Hepatocyte (in vitro differentiated cells): Measurements from ENCODE around the gene PI4K2A. TPM values are rescaled to one million over a fixed set of nuclear protein-coding genes. Genes with fewer than 3 reads are reported as not detected.

ENCODE experiments used
- DNase-seq: peaks from one replicate; pipeline ENCODE4 v3.0.0-alpha.2; 2016; ENCODE audit warnings: low spot score
- H2AFZ ChIP-seq: fragments of 200-600 bp; sonication (generic); 2 replicates; pipeline ENCODE4 v1.6.0; 2016; ENCODE audit warnings: antibody characterized with exemption, mild to moderate bottlenecking
- H3K27ac ChIP-seq: fragments of 200-600 bp; sonication (generic); 2 replicates; pipeline ENCODE4 v1.5.1; 2016; ENCODE audit warnings: mild to moderate bottlenecking
- H3K27me3 ChIP-seq: fragments of 200-600 bp; sonication (generic); 2 replicates; pipeline ENCODE4 v1.6.1; 2016
- H3K36me3 ChIP-seq: fragments of 200-600 bp; sonication (generic); replicated peaks from 2 replicates; pipeline ENCODE4 v1.5.1; 2016; ENCODE audit warnings: low read depth; ENCODE audit not compliant: insufficient read depth
- H3K4me1 ChIP-seq: fragments of 200-600 bp; sonication (generic); 2 replicates; pipeline ENCODE4 v1.5.1; 2016; ENCODE audit warnings: mild to moderate bottlenecking, moderate library complexity; ENCODE audit not compliant: insufficient read depth
- H3K4me2 ChIP-seq: fragments of 200-600 bp; sonication (generic); 2 replicates; pipeline ENCODE4 v1.6.0; 2016
- H3K4me3 ChIP-seq: fragments of 200-600 bp; sonication (generic); 2 replicates; pipeline ENCODE4 v1.5.1; 2016; ENCODE audit warnings: mild to moderate bottlenecking
- H3K79me2 ChIP-seq: fragments of 200-600 bp; sonication (generic); 2 replicates; pipeline ENCODE4 v1.6.0; 2017; ENCODE audit warnings: mild to moderate bottlenecking
- H3K9me2 ChIP-seq: fragments of 200-600 bp; sonication (generic); replicated peaks from 2 replicates; pipeline ENCODE4 v1.6.0; 2017; ENCODE audit warnings: mild to moderate bottlenecking; ENCODE audit not compliant: insufficient read depth
- H3K9me3 ChIP-seq: fragments of 200-600 bp; sonication (generic); 2 replicates; pipeline ENCODE4 v1.5.1; 2016; ENCODE audit warnings: low read depth, mild to moderate bottlenecking
- H4K20me1 ChIP-seq: fragments of 200-600 bp; sonication (generic); 2 replicates; pipeline ENCODE4 v1.6.0; 2016; ENCODE audit warnings: mild to moderate bottlenecking; ENCODE audit not compliant: insufficient read depth, poor library complexity, severe bottlenecking
- CTCF ChIP-seq: fragments of 200-600 bp; sonication (generic); IDR thresholded peaks from 2 replicates; pipeline ENCODE4 v1.5.1; 2016; ENCODE audit warnings: antibody characterized with exemption, mild to moderate bottlenecking; ENCODE audit not compliant: poor library complexity
- EZH2 ChIP-seq: fragments of 200-600 bp; sonication (generic); IDR thresholded peaks from 2 replicates; pipeline ENCODE4 v1.6.1; 2016; ENCODE audit warnings: antibody characterized with exemption, mild to moderate bottlenecking, borderline replicate concordance
- EZH2phosphoT487 ChIP-seq: fragments of 200-600 bp; sonication (generic); IDR thresholded peaks from one replicate; pipeline ENCODE4 v1.6.1; 2018; ENCODE audit warnings: antibody characterized with exemption, mild to moderate bottlenecking, low read depth, moderate library complexity; ENCODE audit not compliant: unreplicated experiment, severe bottlenecking
- WGBS: methylation state at CpG from one replicate; pipeline ENCODE4 v1.1.6; 2016; ENCODE audit warnings: low lambda C conversion rate; ENCODE audit errors: missing lambda C conversion rate; 5-methylcytosine and 5-hydroxymethylcytosine counted together
- polyA plus RNA-seq: library from polyadenylated mRNA; unstranded; fragments of >200 nt; fragmentation: Nextera tagmentation; extraction: Ambion mirVana; gene quantifications from 2 replicates; pipeline ENCODE4 v1.2.1, GENCODE V29; 2016
- total RNA-seq: library from RNA; depleted of rRNA; stranded (reverse); fragments of >200 nt; gene quantifications from 2 replicates; pipeline ENCODE4 v1.2.3, GENCODE V29; 2014

Gene PI4K2A
- total and polyA plus RNA-seq, 2 experiments from 2014 or later, result 22.4 to 25.9 TPM

GRCh38 chr10:97708167-97708566 is 67.7 kb downstream of the PI4K2A start:
- H3K4me3 ChIP-seq, result no peak overlapping the region
- no peak overlapping the region for H2AFZ ChIP-seq
- no peaks in the 10 kb centered on the region for H4K20me1 ChIP-seq
- no peaks in the 10 kb centered on the region for H3K27me3 ChIP-seq
- no peaks in the 10 kb centered on the region for H3K9me2 ChIP-seq
- H3K9me3 ChIP-seq, result no peaks in the 10 kb centered on the region
- no peak for DNase-seq
- no peak for TF ChIP-seq CTCF
- no peak for TF ChIP-seq EZH2
- TF ChIP-seq EZH2phosphoT487, result no peak
- no peaks in the 10 kb centered on the region for H3K36me3 ChIP-seq
- H3K27ac ChIP-seq, result no peak overlapping the region
- 97% methylated on average over 2 of the region's 2 CpGs for WGBS
- peaks cover 5% of the 10 kb centered on the region for H3K4me1 ChIP-seq
- H3K79me2 ChIP-seq, result no peaks in the 10 kb centered on the region
- H3K4me2 ChIP-seq, result no peak overlapping the region

DNA sequence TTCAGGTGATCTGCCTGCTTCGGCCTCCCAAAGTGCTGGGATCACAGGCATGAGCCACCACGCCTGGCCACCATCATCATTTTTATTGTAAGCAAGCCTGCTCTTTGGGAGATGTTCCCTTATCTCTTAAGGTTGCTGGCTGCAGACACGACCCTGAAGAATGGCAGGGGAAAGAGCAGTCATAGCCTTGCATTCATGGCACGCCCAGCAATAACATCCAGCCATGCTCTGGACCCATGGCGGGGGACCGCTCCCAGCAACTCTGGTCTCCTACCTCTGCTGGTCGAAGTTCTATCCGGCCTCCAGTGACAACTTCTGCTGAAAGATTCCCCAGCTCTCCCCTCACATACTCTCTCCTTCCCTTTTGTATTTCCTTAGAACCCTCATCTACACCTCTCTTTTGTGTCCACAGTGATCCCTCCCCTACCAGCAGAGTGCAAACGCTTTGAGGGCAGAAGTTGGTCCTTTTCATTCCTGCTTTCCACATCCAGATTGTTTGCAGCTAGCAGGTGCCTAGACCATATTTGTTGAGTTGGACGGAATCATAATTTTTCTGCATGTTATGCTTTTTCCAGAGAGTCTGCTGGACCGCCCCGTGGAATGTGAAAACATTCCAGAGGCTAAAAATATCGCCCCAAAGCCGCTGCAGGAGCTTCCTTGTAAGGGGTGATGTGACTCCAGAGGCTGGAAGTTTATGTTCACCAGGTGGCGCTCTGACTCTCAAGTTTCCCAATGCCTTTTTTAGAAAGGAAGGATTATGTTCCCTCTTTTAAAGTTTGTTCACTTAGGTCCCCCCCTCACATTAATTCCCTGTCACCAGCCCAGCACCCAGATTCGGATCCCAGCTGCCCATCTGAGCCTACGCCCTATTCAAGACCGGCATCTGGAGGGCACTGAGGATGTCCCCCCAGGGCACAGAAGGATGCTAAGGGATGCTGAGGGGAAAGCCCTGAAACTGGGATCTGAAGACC is 68.8 kb downstream of the PI4K2A start:
- Histone ChIP-seq H3K9me3 (no peaks in the 10 kb centered on the region), H4K20me1 (no peaks in the 10 kb centered on the region), H3K79me2 (no peaks in the 10 kb centered on the region), H3K27ac (peak overlapping the region; percentile 7), H3K4me3 (no peak overlapping the region), H3K27me3 (no peaks in the 10 kb centered on the region), H2AFZ (no peak overlapping the region), H3K4me1 (peaks cover 6% of the 10 kb centered on the region), H3K9me2 (no peaks in the 10 kb centered on the region), H3K4me2 (no peak overlapping the region), H3K36me3 (no peaks in the 10 kb centered on the region)
- TF ChIP-seq CTCF (peak; percentile 72), EZH2 (no peak)
- DNase-seq, result peak; percentile 80
- 42% methylated on average over 18 of the region's 18 CpGs for WGBS

DNA sequence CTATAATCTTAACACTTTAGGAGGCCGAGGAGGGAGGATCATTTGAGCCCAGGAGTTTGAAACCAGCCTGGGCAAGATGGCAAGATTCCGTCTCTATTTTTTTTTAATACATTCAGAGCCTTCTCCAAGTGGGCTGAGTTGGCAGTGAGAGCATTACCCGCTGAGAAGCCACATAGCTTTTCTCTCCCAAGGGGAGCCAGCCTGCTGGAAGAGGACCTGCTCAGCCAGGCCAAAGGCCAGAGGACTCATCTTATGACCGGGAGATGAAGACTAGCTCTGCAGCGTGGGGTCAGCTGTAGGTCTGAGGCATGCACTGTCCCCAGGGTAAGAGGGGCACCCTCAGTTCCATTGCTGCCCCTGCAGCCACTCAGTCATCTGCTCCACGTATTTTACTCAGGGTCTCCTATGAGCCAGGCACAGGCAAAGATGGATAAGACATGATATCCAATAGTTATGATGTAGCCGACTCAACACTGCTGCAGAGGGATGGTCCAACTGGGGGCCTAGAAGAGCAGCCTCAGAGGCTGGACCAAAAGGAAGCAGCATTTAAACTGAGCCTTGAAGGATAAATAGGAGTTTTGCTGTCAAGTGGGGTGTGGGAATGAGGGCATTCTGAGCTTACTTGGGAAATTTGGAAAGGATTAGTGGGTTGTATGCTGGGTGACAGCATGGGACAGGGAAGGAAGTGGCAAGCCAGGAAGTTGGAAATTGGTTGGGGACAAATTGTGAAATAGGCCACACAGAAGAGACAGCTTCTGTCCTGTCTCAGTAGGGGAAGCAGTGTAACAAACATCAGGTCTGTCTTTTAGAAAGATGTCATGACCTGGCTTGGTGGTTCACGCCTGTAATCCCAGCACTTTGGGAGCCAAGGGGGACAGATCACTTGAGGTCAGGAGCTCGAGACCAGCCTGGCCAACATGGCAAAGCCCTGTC is 71.4 kb downstream of the PI4K2A start:
- DNase-seq, result no peak
- H2AFZ ChIP-seq, result no peak overlapping the region
- H4K20me1 ChIP-seq, result no peaks in the 10 kb centered on the region
- H3K27me3 ChIP-seq, result no peaks in the 10 kb centered on the region
- H3K79me2 ChIP-seq, result peaks cover 20% of the 10 kb centered on the region
- no peak overlapping the region for H3K27ac ChIP-seq
- peaks cover 24% of the 10 kb centered on the region for H3K4me1 ChIP-seq
- H3K36me3 ChIP-seq, result no peaks in the 10 kb centered on the region
- H3K9me2 ChIP-seq, result no peaks in the 10 kb centered on the region
- TF ChIP-seq CTCF (no peak), EZH2 (no peak), EZH2phosphoT487 (no peak)
- no peak overlapping the region for H3K4me3 ChIP-seq
- no peaks in the 10 kb centered on the region for H3K9me3 ChIP-seq
- H3K4me2 ChIP-seq, result no peak overlapping the region
- 93% methylated on average over 9 of the region's 9 CpGs for WGBS
